Mucosa of descending colon (tissue), 3 donors: ENCODE results near the gene WDR20. TPM values are rescaled to one million over a fixed set of nuclear protein-coding genes. Genes with fewer than 3 reads are reported as not detected.
"Not testable (repeated sequence)": the region's sequence is repeated elsewhere in the genome, so short reads cannot be mapped to it uniquely, and the experiment has no call there.

ENCODE experiments used
- ATAC-seq: fragments of 200-7000 bp; cut with Tn5 transposase; one replicate; pipeline ENCODE4 v1.9.1; 2020; ENCODE audit warnings: mild to moderate bottlenecking, moderate library complexity
- DNase-seq, 3 donors: peaks; one replicate each; pipeline ENCODE4 v3.0.0-alpha.2; 2020
- H3K36me3 ChIP-seq: fragments of 200-600 bp; one replicate; pipeline ENCODE4 v1.8.0; 2021; ENCODE audit warnings: low read depth, mild to moderate bottlenecking
- H3K4me1 ChIP-seq: fragments of 200-600 bp; one replicate; pipeline ENCODE4 v1.8.0; 2021; ENCODE audit warnings: low read depth, mild to moderate bottlenecking
- H3K4me3 ChIP-seq: fragments of 200-600 bp; one replicate; pipeline ENCODE4 v1.8.0; 2021; ENCODE audit warnings: mild to moderate bottlenecking
- H3K9me3 ChIP-seq: fragments of 200-600 bp; one replicate; pipeline ENCODE4 v1.8.0; 2021; ENCODE audit warnings: mild to moderate bottlenecking
- intact Hi-C, 2 donors: fragments of 100-400 bp; cut with DNase I in 1 of 2; cut with micrococcal nuclease in 1 of 2; formaldehyde crosslinking; loops; one replicate each; pipeline versions ENCODE4 v1.11.0 to v1.11.1; 2022; cut with DNase I, micrococcal nuclease
- total RNA-seq, 3 donors: library from RNA; stranded (reverse); fragmentation: NEBNext Ultra II Directional in 2 of 3; extraction: Animal tissue kit (Norgen Biotek cat#: 25700) in 2 of 3; gene quantifications; one replicate each; pipeline versions ENCODE4 v1.2.1 to v1.2.4, GENCODE V29; 2021 to 2023
- TF ChIP-seq, protein P1 (sequence below): fragments of 200-600 bp; IDR thresholded peaks from one replicate; pipeline ENCODE4 v1.8.0; 2022; ENCODE audit warnings: antibody characterized with exemption, mild to moderate bottlenecking
- donor health status: DM: no; HTN: no; CAD: no; lungs with moderate emphysema.
- donor health status: DM: no; HTN: no; CAD: no.
- donor health status: DM: no; HTN: yes; CAD: no.

Gene WDR20
- total RNA-seq, 3 donors from 2014 or later, result 36.2 to 49.4 (median 40.9) TPM

DNA sequence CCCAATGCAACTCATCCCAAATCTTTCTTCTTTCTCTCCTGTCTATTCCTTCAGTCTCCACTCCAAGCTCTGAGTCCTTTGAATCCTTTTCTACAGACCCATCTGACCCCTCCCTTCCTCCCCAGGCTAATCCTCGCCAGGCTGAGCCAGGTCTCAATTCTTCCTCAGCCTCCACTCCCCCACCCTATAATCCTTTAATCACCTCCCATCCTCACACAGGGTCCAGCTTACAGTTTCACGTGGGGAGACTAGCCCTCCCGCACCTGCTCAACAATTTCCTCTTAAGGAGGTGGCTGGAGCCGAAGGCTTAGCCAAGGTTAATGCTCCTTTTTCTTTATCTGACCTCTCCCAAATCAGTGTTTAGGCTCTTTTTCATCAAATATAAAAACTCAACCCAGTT, 101.5 kb downstream of the WDR20 start:
- ATAC-seq (no peak), DNase-seq (no peak)
- TF ChIP-seq, protein P1, sequence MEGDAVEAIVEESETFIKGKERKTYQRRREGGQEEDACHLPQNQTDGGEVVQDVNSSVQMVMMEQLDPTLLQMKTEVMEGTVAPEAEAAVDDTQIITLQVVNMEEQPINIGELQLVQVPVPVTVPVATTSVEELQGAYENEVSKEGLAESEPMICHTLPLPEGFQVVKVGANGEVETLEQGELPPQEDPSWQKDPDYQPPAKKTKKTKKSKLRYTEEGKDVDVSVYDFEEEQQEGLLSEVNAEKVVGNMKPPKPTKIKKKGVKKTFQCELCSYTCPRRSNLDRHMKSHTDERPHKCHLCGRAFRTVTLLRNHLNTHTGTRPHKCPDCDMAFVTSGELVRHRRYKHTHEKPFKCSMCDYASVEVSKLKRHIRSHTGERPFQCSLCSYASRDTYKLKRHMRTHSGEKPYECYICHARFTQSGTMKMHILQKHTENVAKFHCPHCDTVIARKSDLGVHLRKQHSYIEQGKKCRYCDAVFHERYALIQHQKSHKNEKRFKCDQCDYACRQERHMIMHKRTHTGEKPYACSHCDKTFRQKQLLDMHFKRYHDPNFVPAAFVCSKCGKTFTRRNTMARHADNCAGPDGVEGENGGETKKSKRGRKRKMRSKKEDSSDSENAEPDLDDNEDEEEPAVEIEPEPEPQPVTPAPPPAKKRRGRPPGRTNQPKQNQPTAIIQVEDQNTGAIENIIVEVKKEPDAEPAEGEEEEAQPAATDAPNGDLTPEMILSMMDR, result no peak
- Histone ChIP-seq H3K36me3 (no peaks in the 10 kb centered on the region), H3K4me3 (no peak overlapping the region), H3K9me3 (no peaks in the 10 kb centered on the region), H3K4me1 (no peaks in the 10 kb centered on the region)
- intact Hi-C loops, result no loop called here

DNA sequence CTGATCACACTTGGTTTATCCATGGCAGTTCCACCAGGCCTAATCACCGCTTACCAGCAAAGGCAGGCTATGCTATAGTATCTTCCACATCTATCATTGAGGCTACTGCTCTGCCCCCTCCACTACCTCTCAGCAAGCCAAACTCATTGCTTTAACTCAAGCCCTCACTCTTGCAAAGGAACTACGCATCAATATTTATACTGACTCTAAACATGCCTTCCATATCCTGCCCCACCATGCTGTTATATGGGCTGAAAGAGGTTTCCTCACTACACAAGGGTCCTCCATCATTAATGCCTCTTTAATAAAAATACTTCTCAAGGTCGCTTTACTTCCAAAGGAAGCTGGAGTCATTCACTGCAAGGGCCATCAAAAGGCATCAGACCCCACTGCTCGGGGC, 104.1 kb downstream of the WDR20 start:
- H3K4me3 ChIP-seq, DNase-seq, intact Hi-C loops, H3K9me3 ChIP-seq, ATAC-seq, H3K36me3 ChIP-seq, H3K4me1 ChIP-seq: not testable (repeated sequence)

DNA sequence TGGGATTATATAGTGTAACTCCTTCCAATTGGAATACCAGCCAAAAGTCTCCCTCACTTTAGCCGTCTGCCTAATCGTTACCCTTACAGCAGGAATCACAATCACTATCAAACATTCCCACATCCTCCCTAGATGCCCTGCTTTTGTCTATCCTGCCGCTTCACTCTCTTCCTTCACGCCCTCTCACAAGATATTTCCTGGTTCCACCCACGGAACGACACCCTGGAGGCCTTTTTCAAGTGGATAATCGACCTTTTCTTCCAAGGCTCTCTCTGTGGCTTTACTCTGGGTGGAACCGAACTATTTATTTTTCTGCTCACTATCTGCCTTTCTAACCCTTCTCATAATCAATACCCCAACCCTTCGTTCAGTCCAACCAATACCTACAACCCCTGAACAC, 106.4 kb downstream of the WDR20 start:
- Histone ChIP-seq H3K9me3 (no peaks in the 10 kb centered on the region), H3K4me3 (no peak overlapping the region), H3K36me3 (no peaks in the 10 kb centered on the region), H3K4me1 (no peaks in the 10 kb centered on the region)
- intact Hi-C loops, result no loop called here
- DNase-seq (no peak), ATAC-seq (no peak)
- TF ChIP-seq, protein P1, result no peak

DNA sequence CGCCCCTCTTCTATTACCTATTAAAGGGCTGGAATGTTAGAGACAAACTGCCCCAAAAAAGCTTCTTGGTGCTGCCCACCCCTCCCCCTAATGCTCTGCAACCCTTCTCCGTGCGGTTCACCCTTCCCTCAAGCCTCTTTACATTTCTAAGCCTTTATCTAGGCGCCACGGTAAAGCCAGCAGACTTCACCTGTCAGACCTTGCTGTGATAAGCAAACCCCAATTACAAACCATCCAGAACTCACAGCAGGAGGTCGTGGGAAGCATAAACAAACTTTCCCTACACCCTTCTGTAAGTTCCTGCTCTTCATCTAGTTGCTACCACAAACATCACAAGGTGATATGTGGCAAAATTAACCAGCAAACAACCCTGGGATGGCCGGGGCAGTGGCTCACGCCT, 108.4 kb downstream of the WDR20 start:
- TF ChIP-seq, protein P1, result no peak
- no peaks in the 10 kb centered on the region for H3K36me3 ChIP-seq
- no peaks in the 10 kb centered on the region for H3K4me1 ChIP-seq
- intact Hi-C loops, result no loop called here
- no peak overlapping the region for H3K4me3 ChIP-seq
- H3K9me3 ChIP-seq, result no peaks in the 10 kb centered on the region
- ATAC-seq (no peak), DNase-seq (no peak)

DNA sequence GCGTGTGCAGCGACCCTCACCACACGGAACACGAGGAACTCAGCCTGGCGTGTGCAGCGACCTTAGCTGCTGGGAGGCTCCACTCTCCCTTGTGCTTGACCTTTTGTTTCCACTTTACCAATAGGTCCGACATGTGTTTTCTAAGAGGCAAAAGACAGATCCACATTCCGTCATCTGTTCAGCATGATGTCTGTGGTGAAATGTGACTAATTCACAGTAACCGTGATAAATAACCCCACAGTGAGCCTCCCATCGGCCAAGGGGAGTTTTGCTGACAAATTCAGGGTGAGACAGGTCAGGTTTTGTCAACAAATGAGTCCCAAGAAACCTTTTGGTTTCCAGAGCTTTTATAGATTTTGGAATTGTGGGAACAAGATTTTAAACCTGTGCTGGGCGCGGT, 109.3 kb downstream of the WDR20 start:
- ATAC-seq (no peak), DNase-seq (no peak)
- Histone ChIP-seq H3K4me3 (no peak overlapping the region), H3K36me3 (no peaks in the 10 kb centered on the region), H3K9me3 (no peaks in the 10 kb centered on the region), H3K4me1 (no peaks in the 10 kb centered on the region)
- TF ChIP-seq, protein P1, result no peak
- intact Hi-C loops, result no loop called here

DNA sequence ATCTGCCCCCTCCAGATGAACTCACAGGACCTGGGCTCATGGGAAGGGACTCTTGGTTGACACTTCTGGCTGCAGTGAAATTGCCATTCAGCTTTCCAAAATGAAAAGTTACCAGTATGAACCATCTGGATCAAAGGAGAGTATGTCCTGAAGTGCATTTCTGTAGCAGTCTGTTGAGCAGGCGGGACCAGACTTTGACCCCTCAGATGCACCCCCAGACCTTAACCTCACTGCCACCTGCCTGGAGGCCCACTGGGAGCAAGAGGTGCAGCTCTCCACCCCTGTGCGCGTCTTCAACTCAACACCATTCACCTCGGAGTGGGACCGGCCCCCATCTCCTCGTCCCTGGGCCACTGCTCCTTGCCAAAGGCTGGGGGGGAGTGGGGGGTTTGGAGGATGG, 110.3 kb downstream of the WDR20 start:
- intact Hi-C loops, result no loop called here
- no peaks in the 10 kb centered on the region for H3K4me1 ChIP-seq
- no peaks in the 10 kb centered on the region for H3K9me3 ChIP-seq
- ATAC-seq (no peak), DNase-seq (no peak)
- H3K36me3 ChIP-seq, result no peaks in the 10 kb centered on the region
- H3K4me3 ChIP-seq, result no peak overlapping the region
- TF ChIP-seq, protein P1, result no peak
